ENCODE results near the gene BBOX1.
"Not testable (repeated sequence)": the region's sequence is repeated elsewhere in the genome, so short reads cannot be mapped to it uniquely, and the experiment has no call there.

The BBOX1 gene

GRCh38 chr11:27040302-27041115, at the start of gene BBOX1:
Gene BBOX1, plus strand, starts transcription at chr11:27040815. Its CDS starts 14,616 bp downstream, at chr11:27055431.
- DNase-seq = no peak

GRCh38 chr11:26992031-26992541, 48.5 kb upstream of the BBOX1 start:
- DNase-seq = no peak

GRCh38 chr11:26993965-26994457, 46.6 kb upstream of the BBOX1 start, which contains the start of gene FIBIN:
Gene FIBIN, plus strand, starts transcription at chr11:26994112. Its CDS starts 415 bp downstream, at chr11:26994527.
- DNase-seq = no peak

- DNase-seq = no peak
These were observed 46.0 kb upstream of the BBOX1 start for GRCh38 chr11:26994631-26995095.

- no peak for DNase-seq
These were observed 44.7 kb upstream of the BBOX1 start for GRCh38 chr11:26995701-26996460.

- DNase-seq = no peak
These were observed 43.2 kb upstream of the BBOX1 start for GRCh38 chr11:26997378-26997777.

GRCh38 chr11:27001136-27001730, 39.4 kb upstream of the BBOX1 start:
- DNase-seq = not testable (repeated sequence)

- DNase-seq = no peak
These were observed 38.2 kb upstream of the BBOX1 start for GRCh38 chr11:27002431-27002830.

GRCh38 chr11:27002838-27003237, 37.8 kb upstream of the BBOX1 start:
- no peak for DNase-seq

- no peak for DNase-seq
These were observed 36.5 kb upstream of the BBOX1 start for GRCh38 chr11:27004103-27004502.

- no peak for DNase-seq
These were observed 31.6 kb upstream of the BBOX1 start for GRCh38 chr11:27008811-27009535.

- DNase-seq = no peak
These were observed 28.9 kb upstream of the BBOX1 start for GRCh38 chr11:27011560-27012233.

- no peak for DNase-seq
These were observed 28.2 kb upstream of the BBOX1 start for GRCh38 chr11:27012234-27012921.

- DNase-seq = no peak
These were observed 26.7 kb upstream of the BBOX1 start for GRCh38 chr11:27013781-27014361.

- no peak for DNase-seq
These were observed 21.6 kb upstream of the BBOX1 start for GRCh38 chr11:27018902-27019529.

- DNase-seq = no peak
These were observed 19.9 kb upstream of the BBOX1 start for GRCh38 chr11:27020751-27021150.

GRCh38 chr11:27022659-27023251, 17.9 kb upstream of the BBOX1 start:
- DNase-seq = no peak

- DNase-seq = no peak
These were observed 15.8 kb upstream of the BBOX1 start for GRCh38 chr11:27024865-27025264.

GRCh38 chr11:27025312-27025955, 15.2 kb upstream of the BBOX1 start:
- no peak for DNase-seq

Measured in NCI-H1694 (cell line).